NOMO-1 (cell line): Measurements from ENCODE around the gene TCHP.
A peak's percentile ranks its signal among the peaks of the same experiment; 100 is the strongest.
"Not testable (repeated sequence)": the region's sequence is repeated elsewhere in the genome, so short reads cannot be mapped to it uniquely, and the experiment has no call there.

Source experiments
- DNase-seq, 2 experiments: peaks; one replicate each; lab custom pipeline; 2025; ENCODE audit not compliant: unreplicated experiment in 2 of 2; lab: John Stamatoyannopoulos, UW

Gene TCHP

DNA sequence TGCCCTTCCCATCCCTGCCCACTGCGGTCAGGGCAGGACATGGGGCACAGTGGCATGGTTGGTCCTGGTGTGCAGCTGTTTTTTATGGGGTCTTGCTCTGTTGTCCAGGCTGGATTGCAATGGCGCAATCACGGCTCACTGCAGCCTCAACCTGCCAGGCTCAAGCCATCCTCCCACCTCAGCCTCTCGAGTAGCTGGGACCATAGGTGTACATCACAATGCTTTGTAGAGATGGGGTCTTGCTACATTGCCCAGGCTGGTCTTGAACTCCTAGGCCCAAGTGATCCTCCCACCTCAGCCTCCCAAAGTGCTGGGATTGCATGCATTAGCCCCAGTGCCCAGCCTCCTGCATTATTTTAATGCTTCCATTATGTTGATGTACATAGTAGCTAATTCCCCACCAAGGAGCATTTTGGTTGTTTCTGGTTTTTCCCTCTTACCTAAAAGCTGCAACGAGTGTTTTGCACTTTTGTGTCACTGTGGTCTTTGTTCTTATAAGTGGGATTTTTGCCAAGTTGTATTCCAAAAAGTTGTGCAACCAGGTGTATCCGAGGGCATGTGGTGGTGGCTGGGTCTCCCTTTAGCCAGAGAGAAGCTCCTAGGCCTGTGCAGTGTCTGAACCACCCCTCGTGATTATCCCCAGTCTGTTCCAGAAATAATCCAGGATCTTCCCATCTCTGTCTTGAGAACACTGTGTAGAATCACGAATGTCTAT lies 10.3 kb downstream of the TCHP start:
- DNase-seq, result no peak

DNA sequence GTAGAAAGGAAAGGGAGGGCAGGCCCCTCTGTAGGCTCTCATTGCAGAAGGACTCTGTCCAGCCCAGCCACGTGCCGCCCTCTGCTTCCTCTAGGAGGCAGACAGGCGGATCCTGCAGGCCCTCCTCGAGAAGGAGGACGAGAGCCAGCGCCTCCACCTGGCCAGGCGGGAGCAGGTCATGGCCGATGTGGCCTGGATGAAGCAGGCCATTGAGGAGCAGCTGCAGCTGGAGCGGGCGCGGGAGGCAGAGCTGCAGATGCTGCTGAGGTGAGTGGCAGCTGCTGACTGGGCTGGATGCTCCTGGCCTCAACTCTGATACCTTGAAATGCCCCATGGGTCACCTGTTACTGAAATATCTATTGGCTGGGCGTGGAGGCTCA lies 10.9 kb downstream of the TCHP start:
- DNase-seq, result no peak

DNA sequence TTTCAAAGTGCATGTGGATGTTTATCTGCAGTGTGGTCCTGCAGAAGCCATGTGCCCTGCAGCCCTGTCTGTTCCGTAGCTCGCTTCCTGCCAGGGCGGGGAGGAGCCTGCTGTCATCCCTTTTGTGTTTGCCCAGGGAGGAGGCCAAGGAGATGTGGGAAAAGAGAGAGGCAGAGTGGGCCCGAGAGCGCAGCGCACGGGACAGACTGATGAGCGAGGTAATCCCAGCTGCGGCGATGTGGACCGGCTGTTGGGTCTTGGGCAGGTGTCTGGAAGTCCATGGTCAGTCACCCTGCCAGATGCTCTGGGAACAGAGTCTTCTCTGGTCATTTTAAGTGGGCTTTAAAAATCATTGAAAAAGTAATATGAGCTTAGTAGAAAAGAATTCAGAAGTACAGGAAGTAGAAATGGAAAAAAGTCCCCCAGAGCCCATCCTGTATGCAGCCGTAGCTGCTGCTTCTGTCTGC lies 12.8 kb downstream of the TCHP start:
- DNase-seq, result no peak

DNA sequence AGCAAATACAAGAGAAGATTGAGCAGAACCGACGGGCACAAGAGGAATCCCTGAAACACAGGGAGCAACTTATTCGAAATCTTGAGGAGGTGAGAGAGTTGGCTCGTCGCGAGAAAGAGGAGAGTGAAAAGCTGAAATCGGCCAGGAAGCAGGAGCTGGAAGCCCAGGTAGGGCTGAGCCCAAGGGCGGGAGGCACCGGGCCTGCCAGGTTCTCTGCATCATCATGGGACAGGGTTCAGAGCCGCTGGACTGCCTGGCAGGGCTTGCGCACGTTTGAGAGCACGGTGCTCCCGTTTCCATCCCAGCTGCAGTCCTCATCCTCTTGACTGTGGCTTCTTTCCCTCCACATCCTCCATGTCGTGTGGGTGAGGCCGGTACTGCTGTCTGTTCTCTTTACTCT lies 14.4 kb downstream of the TCHP start:
- no peak for DNase-seq

DNA sequence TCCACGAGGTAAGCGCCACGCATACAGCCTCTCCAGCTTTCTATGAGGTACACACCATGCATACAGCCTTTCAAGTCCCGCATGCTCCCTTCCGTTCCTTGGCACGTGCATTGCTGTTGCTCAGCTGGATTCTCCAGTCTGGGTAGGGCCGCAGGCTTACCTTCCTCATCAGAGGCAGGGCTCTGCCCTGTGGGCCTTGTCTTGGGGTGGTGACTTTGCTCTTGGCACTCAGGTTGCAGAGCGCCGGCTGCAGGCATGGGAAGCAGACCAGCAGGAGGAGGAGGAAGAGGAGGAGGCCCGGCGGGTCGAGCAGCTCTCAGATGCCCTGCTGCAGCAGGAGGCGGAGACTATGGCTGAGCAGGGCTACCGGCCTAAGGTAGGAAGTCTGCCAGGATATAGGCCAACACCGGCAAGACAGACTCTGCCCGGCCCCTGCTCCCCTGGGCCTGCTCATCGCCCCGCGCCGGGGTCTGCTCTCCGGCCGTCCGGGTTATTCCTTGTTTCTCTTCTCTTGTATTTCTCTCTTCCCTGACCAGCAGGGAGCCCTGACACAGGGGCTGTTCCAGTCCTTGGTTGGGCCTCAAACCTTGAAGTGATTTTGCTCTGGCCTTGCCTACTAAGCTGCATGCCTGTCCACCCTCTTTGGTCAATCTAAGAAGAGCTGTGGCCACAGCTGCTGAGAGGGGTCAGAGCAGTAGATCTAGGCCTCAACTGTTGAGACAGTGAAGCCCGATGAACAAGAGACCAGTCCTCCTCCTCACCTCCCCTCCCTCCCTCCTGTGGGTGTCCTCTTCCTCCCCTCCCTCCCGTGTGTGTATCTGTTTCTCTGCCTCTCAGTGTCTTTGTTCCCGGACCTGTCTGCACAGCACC lies 15.3 kb downstream of the TCHP start:
- no peak for DNase-seq

DNA sequence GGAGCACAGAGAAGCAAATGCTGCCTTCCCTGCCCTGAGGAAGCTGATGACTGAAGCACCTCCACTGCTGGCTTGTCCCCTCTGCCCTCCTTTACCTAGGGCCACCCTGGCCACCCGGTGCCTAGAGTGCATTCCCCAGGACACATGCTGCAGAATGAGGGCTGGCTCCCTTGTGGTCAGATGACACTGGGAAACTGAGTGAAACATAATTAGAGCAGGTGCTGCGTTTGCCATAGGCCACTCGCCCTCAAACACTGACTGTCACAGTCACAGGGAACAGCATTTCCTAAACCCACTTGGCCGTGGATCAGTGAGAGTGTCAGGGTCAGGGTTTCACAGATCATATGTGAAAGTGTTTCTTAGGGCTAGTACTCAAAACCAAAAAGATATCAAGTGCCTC lies 16.0 kb downstream of the TCHP start:
- no peak for DNase-seq

DNA sequence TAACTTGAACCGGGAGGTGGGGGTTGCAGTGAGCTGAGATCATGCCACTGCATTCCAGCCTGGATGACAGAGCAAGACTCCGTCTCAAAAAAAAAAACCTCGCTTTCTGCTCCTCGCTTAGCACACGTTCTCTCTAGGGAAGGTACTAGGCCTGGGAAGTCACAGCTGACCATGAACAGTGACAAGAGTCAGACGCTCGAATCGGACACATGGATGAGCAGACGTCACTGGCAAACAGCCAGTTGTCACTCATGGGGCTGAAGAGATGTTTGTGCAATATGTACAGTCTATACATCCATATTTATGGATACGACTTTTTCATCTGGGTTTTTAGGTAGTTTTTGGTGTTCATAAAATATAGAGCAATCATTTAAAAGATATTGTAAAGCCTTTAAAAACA lies 19.4 kb downstream of the TCHP start:
- no peak for DNase-seq

DNA sequence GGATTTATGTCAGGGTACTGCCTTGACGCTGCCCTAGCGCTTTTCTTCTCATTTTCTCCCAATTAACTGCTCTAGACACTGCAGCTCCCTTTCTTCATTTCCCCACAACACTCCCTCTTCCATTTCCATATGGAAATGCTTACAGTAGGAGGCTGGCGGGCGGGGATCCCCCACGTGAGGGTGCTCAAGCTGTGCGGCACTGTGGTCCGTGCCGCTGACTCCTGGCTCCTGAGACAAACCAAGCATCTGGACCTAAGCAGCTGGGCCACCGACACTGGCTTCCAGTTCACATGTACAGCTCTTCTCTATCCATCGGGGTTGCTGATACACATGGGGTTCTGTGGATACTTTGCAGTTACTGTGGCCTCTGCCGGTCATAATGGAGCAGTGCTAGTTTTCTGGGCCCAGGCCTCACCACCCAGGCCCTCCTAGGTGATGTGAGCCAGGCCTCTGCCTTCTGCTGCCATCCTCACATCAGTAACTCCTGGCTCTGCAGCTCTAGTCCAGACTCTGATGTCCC lies 20.2 kb downstream of the TCHP start:
- no peak for DNase-seq

DNA sequence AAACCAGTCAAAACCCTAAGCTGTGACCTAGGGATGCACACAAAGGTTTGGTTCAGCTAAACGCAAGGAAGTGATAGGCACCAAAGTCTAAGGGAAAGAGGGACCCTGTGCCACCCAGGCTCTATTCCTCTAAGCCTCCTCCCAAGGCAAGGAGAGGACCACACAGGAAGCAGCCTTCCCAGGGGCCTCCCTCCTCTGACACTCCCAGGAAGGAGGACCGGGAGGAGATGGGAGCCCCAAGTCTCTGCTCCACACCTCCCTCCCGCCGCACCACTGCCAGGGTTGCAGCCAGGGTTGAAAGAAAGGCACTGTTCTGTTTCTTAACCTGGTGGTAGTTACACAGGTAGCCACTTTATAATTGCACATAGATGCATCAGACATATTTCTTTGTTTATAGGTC lies 21.9 kb downstream of the TCHP start:
- DNase-seq, result no peak

DNA sequence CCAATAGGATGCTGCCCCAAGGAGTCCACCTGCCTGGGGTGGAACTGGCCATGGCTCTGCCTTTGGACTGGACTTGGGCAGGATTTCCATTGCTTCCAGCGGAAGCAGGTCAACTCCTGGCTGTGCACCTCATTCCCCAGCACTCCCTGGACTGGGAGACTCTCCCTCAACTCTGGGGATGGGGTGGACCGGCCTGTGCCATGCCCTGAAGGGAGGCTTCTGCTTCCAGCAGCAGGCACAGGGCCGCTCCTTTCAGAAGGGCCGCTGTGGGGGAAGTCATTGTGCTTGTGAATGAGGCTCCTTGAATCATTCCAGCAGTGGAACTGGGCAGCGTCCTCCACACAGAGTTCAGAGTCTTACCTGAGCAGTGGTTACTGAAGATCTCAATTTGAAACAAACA lies 23.0 kb downstream of the TCHP start:
- no peak for DNase-seq

DNA sequence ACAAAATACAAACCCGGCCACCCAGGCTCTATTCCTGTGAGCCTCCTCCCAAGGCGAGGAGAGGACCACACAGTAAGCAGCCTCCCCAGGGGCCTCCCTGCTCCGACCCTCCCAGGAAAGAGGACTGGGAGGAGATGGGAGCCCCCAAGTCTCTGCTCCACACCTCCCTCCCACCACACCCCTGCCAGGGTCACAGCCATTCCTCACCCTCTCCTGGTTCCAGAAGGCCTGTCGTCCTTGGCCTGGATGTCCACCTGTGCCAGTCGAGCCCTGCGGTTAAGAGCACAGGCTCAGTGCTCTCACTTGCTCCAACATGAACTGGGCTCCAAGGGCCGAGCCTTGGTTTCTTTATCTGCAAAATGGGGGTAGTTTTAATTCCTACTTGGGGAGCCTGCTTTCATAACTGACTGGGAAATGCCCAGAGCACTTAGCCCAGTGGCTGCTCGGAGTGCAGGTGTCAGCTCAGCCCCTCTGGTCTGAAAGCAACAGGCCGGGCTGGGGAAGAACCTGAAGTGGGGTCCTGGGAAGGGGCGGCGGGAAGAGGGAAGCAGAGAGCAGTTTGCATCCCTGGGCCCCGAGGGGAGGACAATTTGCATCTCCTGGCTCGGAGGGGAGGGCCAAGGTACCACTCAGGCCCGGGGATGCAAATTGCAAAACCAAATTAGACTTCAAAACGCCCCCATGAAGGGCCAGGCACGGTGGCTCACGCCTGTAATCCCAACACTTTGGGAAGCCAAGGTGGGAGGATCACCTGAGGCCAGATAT lies 23.6 kb downstream of the TCHP start:
- DNase-seq, result no peak

DNA sequence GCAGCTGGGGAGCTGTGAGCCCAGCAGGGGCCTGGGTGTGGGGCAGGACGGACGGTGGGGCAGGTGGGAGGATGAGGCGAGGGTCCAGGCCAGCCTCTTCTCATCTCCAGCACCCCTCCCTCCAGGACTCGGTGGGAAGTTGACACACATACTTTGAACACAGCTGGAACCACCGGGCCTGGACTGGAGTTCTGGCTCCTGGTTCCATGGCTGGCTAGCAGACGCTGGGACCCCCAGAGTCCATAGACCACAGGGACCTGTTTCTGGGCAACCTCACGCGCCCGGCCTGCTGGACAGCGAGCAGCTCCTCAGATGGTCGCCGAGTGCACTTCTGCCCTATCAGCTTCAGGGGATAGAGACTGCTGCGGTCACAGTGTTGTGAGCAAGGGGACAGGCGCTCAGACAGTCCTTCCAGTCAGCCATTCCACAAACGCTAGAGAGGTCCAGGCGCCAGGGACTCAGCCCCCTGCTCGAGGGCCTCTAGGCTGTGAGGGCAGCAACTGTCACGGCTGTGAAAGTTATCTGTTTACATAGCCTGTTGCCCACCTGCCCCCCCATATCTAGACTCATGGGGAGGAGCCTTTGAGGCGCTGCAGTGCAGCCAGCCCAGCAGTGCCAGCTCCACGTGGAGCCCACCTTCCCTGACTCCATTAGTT lies 25.2 kb downstream of the TCHP start:
- DNase-seq, result no peak

DNA sequence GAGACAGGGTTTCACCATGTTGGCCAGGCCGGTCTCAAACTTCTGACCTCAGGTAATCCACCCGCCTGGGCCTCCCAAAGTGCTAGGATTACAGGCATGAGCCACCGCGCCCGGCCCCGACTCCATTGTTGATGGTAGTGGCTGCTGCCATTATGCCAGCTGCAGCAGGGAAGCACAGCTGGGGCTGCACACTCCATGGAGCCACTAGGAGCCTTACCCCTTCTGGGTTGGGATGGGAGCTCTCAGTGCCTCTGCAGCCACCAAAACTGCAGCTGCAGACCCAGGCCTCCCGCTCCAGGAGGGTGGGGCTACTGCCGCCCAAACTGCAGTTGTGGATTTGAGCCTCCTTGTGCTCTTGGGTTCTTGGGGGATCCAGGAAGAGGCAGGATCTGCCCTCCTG lies 25.9 kb downstream of the TCHP start:
- no peak for DNase-seq

DNA sequence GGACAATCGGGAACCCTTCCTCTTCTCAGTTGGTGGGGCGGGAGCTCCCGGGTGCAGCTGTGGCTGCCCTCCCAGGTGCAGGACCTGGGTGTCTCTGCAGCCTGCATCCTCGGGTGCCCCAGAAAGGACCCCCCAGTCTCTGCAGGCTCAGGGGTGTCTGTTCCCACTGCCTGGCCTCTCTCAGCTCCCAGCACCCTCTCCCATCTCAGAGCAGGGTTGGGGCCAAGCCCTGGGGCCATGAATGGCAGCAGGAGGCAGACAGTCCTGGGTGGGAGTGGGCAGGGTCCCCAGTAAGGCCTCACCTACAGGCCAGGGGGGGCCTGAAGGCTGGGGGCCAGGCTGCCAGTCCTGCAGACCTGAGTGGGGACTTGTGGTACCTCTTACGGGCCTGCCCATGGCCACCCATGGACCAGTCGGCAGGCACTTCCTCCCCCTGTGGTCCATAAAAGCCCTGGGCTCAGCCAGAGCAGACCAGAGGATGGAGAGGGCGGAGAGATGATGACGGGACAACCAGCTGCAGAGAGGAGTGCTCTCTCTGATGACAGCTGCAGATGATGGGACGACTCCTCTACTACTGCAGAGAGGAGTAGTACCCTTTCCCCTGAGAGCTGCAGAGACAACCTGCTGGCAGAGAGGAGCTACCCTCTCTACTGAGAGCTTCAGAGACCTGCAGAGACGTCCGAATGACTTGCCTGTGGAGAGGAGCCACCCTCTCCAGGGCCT lies 26.6 kb downstream of the TCHP start:
- no peak for DNase-seq

DNA sequence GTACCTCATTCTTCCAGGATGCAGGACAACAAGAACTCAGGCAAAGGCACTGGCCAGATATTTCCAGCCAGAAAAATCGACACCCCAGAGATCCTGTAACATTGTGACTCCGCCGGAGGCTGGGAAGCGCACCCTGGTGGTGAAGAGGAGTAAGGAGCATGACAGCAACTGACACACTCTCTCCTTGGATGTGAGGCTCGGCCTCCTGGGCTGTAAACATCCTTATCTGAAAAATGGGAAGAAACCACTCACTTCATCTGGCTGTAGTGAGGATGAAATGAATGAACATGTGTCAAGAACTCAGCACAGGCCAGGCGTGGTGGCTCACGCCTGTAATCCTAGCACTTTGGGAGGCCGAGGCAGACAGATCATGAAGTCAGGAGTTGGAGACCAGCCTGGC lies 27.5 kb downstream of the TCHP start:
- peak in 1 of 2 experiments; percentile 17 for DNase-seq

DNA sequence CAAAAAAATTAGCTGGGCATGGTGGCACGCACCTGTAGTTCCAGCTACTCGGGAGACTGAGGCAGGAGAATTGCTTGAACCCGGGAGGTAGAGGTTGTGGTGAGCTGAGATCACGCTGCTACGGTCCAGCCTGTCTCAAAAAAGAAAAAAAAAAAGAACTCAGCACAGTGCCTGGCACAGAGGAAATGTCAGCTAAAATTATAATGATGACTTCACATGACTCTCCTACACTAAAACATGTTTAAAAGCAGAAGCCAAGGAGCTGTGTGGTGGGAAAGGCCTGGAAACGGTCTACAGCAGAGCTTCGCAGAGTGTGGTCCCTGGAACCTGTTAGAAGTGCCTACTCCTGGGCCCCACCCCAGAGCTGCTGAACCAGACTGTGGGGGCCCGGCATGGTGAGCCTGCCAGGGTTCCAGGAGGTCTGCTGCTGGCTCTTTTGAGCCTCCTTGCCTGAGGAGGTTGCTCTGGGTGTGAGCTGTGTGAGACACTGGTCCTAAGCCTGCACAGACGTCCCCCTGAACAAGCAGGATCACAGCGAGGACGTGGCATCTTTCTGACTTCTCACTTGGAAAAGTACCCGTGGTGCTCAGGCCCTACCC lies 28.1 kb downstream of the TCHP start:
- no peak for DNase-seq

DNA sequence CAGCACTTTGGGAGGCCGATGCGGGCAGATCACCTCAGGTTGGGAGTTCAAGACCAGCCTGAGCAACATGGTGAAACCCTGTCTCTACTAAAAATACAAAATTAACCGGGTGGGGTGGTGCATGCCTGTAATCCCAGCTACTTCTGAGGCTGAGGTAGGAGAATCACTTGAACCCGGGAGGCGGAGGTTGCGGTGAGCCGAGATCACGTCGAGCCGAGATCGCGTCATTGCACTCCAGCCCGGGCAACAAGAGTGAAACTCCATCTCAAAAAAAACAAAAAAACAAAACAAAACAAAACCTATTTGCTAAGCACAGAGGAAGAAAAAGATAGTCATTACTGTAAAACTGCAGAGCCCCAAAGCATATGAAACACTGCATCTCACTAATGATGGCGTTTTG lies 29.3 kb downstream of the TCHP start:
- not testable (repeated sequence) for DNase-seq

DNA sequence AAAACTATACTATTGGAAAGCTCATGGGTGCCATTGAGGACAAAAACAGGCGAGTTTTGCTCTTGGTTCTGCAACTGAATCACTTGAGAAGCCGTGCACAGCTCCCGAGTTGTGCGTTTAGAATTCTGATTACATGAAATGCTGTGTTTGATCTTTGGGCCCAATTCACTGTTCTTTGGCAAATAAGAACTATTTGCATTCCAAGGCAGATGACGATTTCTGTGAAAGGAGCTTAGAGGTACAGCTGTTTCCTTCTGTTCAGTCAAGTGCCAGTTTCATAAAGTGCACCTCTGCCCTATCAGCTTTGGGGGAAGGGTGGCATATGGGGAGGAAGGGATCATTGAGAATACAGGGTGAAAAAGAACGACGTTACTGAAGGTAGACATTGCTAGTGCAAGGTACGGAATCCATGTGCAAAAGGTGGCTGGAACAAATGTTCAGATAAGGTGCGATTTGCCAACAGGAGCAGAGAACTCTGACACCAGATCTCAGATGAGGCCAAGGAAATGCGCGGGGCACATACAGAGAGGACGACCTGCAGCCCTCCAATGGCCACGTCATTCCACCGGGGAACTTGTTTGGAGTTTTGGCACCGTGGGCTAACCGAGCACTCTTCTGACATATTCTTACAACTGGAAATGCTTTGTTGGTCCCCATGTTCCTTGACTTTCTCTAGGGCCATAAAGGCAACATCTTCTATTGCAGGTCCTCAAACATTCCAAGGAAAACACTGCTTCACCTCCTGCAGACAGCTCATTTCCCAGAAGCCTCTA lies 30.1 kb downstream of the TCHP start:
- no peak for DNase-seq

DNA sequence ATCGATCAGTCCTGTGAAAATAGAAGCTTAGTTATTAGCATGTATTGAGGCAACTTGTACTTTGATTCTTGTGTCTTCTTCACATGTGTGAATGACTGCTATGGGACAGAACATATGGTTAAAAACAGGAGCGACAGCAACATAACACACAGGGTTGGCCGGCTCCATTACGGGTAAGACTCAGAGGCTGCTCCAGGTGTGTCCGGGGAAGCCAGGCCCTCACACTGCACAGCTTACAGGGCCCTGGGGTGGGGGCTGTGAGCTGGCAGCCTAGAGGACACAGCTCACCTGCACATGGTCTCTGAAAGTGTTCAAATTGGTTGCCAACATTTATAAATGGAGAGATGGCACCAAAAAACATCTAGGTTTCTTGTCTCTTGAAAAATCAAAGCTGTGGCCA lies 31.1 kb downstream of the TCHP start:
- no peak for DNase-seq
